Fibroblast of lung (primary cell): ENCODE data around the gene MAD2L1BP. TPM values are rescaled to one million over a fixed set of nuclear protein-coding genes. Genes with fewer than 3 reads are reported as not detected.

Experiments
- DNase-seq, 2 donors: peaks; one replicate each; pipeline versions ENCODE4 v3.0.0 to v3.0.0-alpha.2; 2010; ENCODE audit warnings: low read depth in 2 of 2
- H2AFZ ChIP-seq: 2 replicates; pipeline ENCODE4 v1.5.1; 2012; ENCODE audit warnings: low read length, control low read depth, inconsistent platforms
- H3K27ac ChIP-seq: 2 replicates; pipeline ENCODE4 v1.5.1; 2011; ENCODE audit warnings: low read length, control low read depth; ENCODE audit not compliant: insufficient read depth
- H3K27me3 ChIP-seq: 2 replicates; pipeline ENCODE4 v1.5.1; 2011; ENCODE audit warnings: mild to moderate bottlenecking, low read length; ENCODE audit not compliant: control insufficient read depth, insufficient read depth
- H3K36me3 ChIP-seq: 2 replicates; pipeline ENCODE4 v1.5.1; 2011; ENCODE audit warnings: low read length; ENCODE audit not compliant: control insufficient read depth, insufficient read depth
- H3K4me1 ChIP-seq: 2 replicates; pipeline ENCODE4 v1.5.1; 2011; ENCODE audit warnings: low read length; ENCODE audit not compliant: control insufficient read depth, insufficient read depth; ENCODE audit errors: extremely low read depth
- H3K4me2 ChIP-seq: 2 replicates; pipeline ENCODE4 v1.5.1; 2011; ENCODE audit warnings: low read length, control low read depth; ENCODE audit not compliant: insufficient read depth; ENCODE audit errors: extremely low read depth
- H3K4me3 ChIP-seq, 4 experiments: fragments of 200-600 bp in 1 of 4; sonication (generic) in 1 of 4; replicated peaks in 1 of 4; 2 replicates each; pipeline ENCODE4 v1.5.1; 2011 to 2016; ENCODE audit warnings: low read length in 4 of 4, low read depth in 3 of 4, mild to moderate bottlenecking in 3 of 4, control low read depth in 2 of 4, inconsistent platforms in 1 of 4, mixed read lengths in 1 of 4; ENCODE audit not compliant: insufficient read depth in 1 of 4; ENCODE audit errors: control extremely low read depth in 1 of 4
- H3K79me2 ChIP-seq: 2 replicates; pipeline ENCODE4 v1.5.1; 2012; ENCODE audit warnings: mild to moderate bottlenecking, low read length, inconsistent platforms; ENCODE audit not compliant: control insufficient read depth, insufficient read depth
- H3K9ac ChIP-seq: 2 replicates; pipeline ENCODE4 v1.5.1; 2011; ENCODE audit warnings: mild to moderate bottlenecking, low read length, control low read depth; ENCODE audit not compliant: insufficient read depth
- H3K9me3 ChIP-seq: 2 replicates; pipeline ENCODE4 v1.5.1; 2012; ENCODE audit warnings: low read depth, low read length; ENCODE audit not compliant: control insufficient read depth, insufficient read depth
- H4K20me1 ChIP-seq: 2 replicates; pipeline ENCODE4 v1.5.1; 2011; ENCODE audit warnings: low read length; ENCODE audit not compliant: control insufficient read depth, insufficient read depth; ENCODE audit errors: extremely low read depth
- EZH2 ChIP-seq: IDR thresholded peaks from 2 replicates; pipeline ENCODE4 v1.5.1; 2012; ENCODE audit warnings: low read length, control low read depth, mild to moderate bottlenecking; ENCODE audit errors: missing control alignments
- polyA plus RNA-seq, 2 donors: library from polyadenylated mRNA; depleted of rRNA in 1 of 2; stranded (reverse) in 1 of 2; unstranded in 1 of 2; fragments of >200 nt; gene quantifications; 2 replicates each; pipeline ENCODE4 v1.2.1, GENCODE V29; 2011 to 2012; ENCODE audit warnings: missing spikeins in 1 of 2
- total RNA-seq: library from RNA; depleted of rRNA; stranded (reverse); fragments of >200 nt; gene quantifications from 2 replicates; pipeline ENCODE4 v1.2.1, GENCODE V29; 2014
- TF ChIP-seq, protein P1 (sequence below), 2 donors: IDR thresholded peaks in 1 of 2; conservative IDR thresholded peaks in 1 of 2; 1 replicate in 1 of 2; 2 replicates in 1 of 2; pipeline ENCODE4 v1.5.1; 2011 to 2012; ENCODE audit warnings: low read length in 2 of 2, control low read depth in 1 of 2, inconsistent platforms in 1 of 2, low read depth in 1 of 2, mild to moderate bottlenecking in 1 of 2

Gene MAD2L1BP
- total and polyA plus RNA-seq, 2 donors (not counting 1 experiment from before 2014, with no cell fraction given): 19.2 to 34.5 TPM

DNA sequence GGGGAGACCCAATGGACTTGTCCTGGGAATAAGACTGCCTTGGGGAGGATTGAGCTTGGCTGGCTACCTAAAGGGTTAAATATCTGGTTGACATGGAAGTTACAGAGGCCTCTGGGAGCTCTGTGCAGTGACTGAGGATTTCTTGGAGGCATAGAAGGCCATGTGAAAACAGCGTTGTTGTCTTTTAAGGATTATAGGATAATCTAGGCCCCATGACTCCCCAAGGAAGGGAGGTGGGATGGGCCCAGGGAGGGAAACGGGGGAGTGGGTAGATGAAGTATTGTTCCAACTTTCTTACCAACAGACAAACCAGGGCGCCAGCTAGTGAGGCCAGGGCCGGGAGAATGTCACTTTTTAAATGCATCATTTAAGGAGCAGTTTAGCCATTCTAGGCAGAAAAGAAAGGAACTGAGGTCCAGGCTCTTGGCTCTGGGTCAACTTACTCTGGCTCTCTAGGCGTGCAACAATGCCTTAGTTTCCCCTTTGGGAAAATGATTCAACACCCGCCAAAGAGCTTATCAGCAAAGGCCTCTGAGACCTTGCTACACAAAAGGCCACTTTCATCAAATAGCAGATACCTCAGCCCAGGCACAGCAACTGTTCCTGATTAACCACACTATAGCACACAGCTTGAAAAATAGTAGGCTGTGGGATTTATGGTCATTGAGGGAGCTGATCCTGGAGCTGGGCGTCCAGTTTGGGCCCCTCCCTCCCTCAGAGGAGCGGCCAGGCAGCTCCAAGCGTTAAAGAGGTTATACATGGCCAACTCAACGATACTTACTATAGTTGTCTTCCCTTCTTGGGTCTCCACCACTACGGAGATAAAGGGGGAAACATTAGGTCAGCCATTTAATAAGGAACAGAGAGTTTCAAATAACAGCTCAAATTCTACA, 44.9 kb downstream of the MAD2L1BP start:
- Histone ChIP-seq H3K4me3 (no peak overlapping the region), H3K9me3 (no peaks in the 10 kb centered on the region), H3K27me3 (no peaks in the 10 kb centered on the region), H3K36me3 (peaks cover 8% of the 10 kb centered on the region), H3K9ac (no peak overlapping the region), H2AFZ (no peak overlapping the region), H3K4me1 (no peaks in the 10 kb centered on the region), H3K27ac (no peak overlapping the region), H3K79me2 (peaks cover 21% of the 10 kb centered on the region), H3K4me2 (no peak overlapping the region), H4K20me1 (no peaks in the 10 kb centered on the region)
- no peak for DNase-seq
- TF ChIP-seq EZH2: no peak
- TF ChIP-seq, protein P1, sequence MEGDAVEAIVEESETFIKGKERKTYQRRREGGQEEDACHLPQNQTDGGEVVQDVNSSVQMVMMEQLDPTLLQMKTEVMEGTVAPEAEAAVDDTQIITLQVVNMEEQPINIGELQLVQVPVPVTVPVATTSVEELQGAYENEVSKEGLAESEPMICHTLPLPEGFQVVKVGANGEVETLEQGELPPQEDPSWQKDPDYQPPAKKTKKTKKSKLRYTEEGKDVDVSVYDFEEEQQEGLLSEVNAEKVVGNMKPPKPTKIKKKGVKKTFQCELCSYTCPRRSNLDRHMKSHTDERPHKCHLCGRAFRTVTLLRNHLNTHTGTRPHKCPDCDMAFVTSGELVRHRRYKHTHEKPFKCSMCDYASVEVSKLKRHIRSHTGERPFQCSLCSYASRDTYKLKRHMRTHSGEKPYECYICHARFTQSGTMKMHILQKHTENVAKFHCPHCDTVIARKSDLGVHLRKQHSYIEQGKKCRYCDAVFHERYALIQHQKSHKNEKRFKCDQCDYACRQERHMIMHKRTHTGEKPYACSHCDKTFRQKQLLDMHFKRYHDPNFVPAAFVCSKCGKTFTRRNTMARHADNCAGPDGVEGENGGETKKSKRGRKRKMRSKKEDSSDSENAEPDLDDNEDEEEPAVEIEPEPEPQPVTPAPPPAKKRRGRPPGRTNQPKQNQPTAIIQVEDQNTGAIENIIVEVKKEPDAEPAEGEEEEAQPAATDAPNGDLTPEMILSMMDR (conservative IDR thresholded peaks at IDR 0.05 in 1 of 2, IDR thresholded peaks at IDR 0.05 in 1 of 2; ENCODE audit: low read depth in 1 of 2, low read length in 2 of 2): no peak

DNA sequence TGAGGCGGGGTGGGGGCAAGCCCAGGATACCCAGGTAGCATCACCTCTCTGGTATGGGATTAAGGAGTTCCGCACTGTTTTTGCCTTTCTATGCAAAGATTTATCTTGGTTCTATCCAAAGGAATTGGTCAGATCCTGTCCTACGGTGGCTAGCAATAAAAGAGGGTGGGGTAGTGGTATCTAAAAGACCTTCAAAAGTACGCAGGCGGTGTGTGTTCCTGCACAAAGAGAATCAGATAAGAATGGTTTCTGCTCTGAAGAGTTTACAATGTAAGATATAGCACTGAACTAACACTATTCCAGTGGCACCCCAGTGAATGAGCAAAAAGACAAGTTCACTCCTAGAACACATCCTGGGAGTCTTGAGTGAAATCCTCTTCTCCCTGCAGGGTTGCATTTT, 45.7 kb downstream of the MAD2L1BP start:
- H3K36me3 ChIP-seq: peaks cover 8% of the 10 kb centered on the region

DNA sequence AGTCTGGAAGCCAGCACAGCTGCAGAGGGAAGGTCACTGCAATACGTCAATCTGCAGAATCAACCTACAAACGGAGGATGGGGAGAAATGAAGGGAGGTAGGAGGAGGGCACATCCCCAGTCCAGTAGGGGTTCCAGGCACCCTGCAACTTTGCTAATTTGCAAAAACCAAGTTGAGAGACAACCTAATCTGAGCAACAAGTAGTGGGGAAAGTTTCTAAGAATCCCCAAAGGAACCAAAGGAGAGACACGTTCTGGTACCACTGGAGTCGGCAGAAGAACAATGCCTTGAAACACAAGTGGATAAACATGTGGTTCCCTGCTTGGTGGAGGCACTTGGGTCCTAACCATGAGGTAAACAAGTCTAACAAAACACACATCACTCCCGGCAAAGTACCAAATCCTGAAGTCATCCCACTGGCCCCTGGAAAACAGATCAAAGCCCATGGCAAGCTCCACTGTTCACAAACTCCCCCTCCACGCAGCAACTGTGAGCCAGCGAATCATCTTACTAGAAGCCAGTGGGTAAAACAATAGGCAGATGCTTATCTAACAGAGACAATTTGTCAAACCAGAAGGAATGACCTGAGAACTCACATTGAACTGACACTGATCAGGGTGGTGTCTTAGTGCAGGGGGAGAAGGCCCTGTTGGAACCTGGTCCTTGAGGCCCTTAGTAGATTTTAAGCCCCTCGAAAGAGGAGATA, 47.2 kb downstream of the MAD2L1BP start:
- Histone ChIP-seq H2AFZ (no peak overlapping the region), H3K4me3 (no peak overlapping the region), H3K9ac (no peak overlapping the region), H3K79me2 (peaks cover 34% of the 10 kb centered on the region), H3K4me2 (no peak overlapping the region), H3K9me3 (no peaks in the 10 kb centered on the region), H3K27ac (no peak overlapping the region), H3K36me3 (peaks cover 6% of the 10 kb centered on the region), H3K4me1 (peaks cover 2% of the 10 kb centered on the region), H3K27me3 (no peaks in the 10 kb centered on the region), H4K20me1 (no peaks in the 10 kb centered on the region)
- TF ChIP-seq EZH2: no peak
- TF ChIP-seq, protein P1 (conservative IDR thresholded peaks at IDR 0.05 in 1 of 2, IDR thresholded peaks at IDR 0.05 in 1 of 2; ENCODE audit: low read depth in 1 of 2, low read length in 2 of 2): no peak
- DNase-seq: no peak

More for the DNA sequence above, 45.7 kb downstream of the MAD2L1BP start:
- Histone ChIP-seq H4K20me1 (no peaks in the 10 kb centered on the region), H2AFZ (no peak overlapping the region), H3K4me2 (no peak overlapping the region), H3K27ac (no peak overlapping the region), H3K4me3 (no peak overlapping the region), H3K27me3 (no peaks in the 10 kb centered on the region), H3K9me3 (no peaks in the 10 kb centered on the region), H3K79me2 (peaks cover 24% of the 10 kb centered on the region), H3K4me1 (no peaks in the 10 kb centered on the region), H3K9ac (no peak overlapping the region)
- TF ChIP-seq, protein P1 (conservative IDR thresholded peaks at IDR 0.05 in 1 of 2, IDR thresholded peaks at IDR 0.05 in 1 of 2; ENCODE audit: low read depth in 1 of 2, low read length in 2 of 2): no peak
- TF ChIP-seq EZH2: no peak
- no peak for DNase-seq
